Ishikawa (cell line): ENCODE results near the gene KIF19.
A peak's percentile ranks its signal among the peaks of the same experiment; 100 is the strongest.

Experiments used
- CEBPB ChIP-seq: IDR thresholded peaks from 2 replicates; pipeline ENCODE4 v1.6.1; 2012
- CREB1 ChIP-seq: IDR thresholded peaks from 2 replicates; pipeline ENCODE4 v1.6.1; 2012; ENCODE audit warnings: low read depth
- EGR1 ChIP-seq: IDR thresholded peaks from 2 replicates; pipeline ENCODE4 v1.6.1; 2012
- EP300 ChIP-seq: IDR thresholded peaks from 2 replicates; pipeline ENCODE4 v1.6.1; 2012; ENCODE audit warnings: borderline replicate concordance
- FOXM1 ChIP-seq: IDR thresholded peaks from 2 replicates; pipeline ENCODE4 v1.6.1; 2012; ENCODE audit warnings: low read depth, borderline replicate concordance
- MAX ChIP-seq: IDR thresholded peaks from 2 replicates; pipeline ENCODE4 v1.6.1; 2012
- NFIC ChIP-seq: IDR thresholded peaks from 2 replicates; pipeline ENCODE4 v1.6.1; 2012
- RAD21 ChIP-seq: IDR thresholded peaks from 2 replicates; pipeline ENCODE4 v1.6.1; 2012; ENCODE audit warnings: low read depth
- REST ChIP-seq: IDR thresholded peaks from 2 replicates; pipeline ENCODE4 v1.6.1; 2012; ENCODE audit warnings: low read depth, mild to moderate bottlenecking
- TAF1 ChIP-seq: IDR thresholded peaks from 2 replicates; pipeline ENCODE4 v1.6.1; 2012; ENCODE audit warnings: low read depth, mild to moderate bottlenecking
- TCF12 ChIP-seq: IDR thresholded peaks from 2 replicates; pipeline ENCODE4 v1.6.1; 2012; ENCODE audit warnings: low read depth
- TEAD4 ChIP-seq: IDR thresholded peaks from 2 replicates; pipeline ENCODE4 v1.6.1; 2012
- USF1 ChIP-seq: IDR thresholded peaks from 2 replicates; pipeline ENCODE4 v1.6.1; 2012
- YY1 ChIP-seq: IDR thresholded peaks from 2 replicates; pipeline ENCODE4 v1.6.1; 2012; ENCODE audit warnings: low read depth
- ZBTB7A ChIP-seq: IDR thresholded peaks from 2 replicates; pipeline ENCODE4 v1.6.1; 2012; ENCODE audit warnings: low read depth

The KIF19 gene

GRCh38 chr17:74362810-74363498 lies 36.9 kb downstream of the KIF19 start:
- TF ChIP-seq NFIC (no peak), YY1 (no peak), ZBTB7A (no peak), CREB1 (no peak), MAX (no peak), USF1 (no peak), TEAD4 (no peak), TAF1 (no peak), FOXM1 (no peak), EP300 (no peak), CEBPB (no peak), TCF12 (no peak)

GRCh38 chr17:74367206-74367605 lies 41.2 kb downstream of the KIF19 start, which contains the start of gene GPR142:
Gene GPR142 (plus strand): TSS chr17:74367506. CDS start chr17:74369541, 2,035 bp downstream.
- no peak for TF ChIP-seq EP300

- no peak for TF ChIP-seq ZBTB7A
- TF ChIP-seq MAX = no peak
- TF ChIP-seq RAD21 = peak; percentile 81
Observed at GRCh38 chr17:74368341-74369081, 42.5 kb downstream of the KIF19 start.

DNA sequence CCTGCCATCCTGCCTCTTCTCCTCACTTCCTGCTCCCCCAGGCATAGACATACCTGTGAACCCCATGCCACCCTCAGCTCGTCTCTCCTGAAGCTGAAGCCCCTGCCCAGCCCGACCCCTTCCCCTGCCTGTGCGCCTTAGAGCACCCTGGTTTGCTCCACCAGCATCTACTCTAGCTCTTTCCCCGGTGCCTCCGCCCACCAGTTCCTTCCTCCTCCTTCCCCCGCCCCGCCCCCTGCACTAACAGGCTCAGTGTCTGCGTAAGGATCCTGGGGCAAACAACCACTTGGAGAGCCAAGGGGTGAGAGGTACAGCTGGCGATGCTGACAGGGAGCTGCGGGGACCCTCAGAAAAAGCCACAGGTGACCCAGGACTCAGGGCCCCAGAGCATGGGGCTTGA lies 43.2 kb downstream of the KIF19 start:
- TF ChIP-seq TAF1 (no peak), EP300 (no peak), ZBTB7A (no peak), NFIC (no peak), USF1 (no peak)

DNA sequence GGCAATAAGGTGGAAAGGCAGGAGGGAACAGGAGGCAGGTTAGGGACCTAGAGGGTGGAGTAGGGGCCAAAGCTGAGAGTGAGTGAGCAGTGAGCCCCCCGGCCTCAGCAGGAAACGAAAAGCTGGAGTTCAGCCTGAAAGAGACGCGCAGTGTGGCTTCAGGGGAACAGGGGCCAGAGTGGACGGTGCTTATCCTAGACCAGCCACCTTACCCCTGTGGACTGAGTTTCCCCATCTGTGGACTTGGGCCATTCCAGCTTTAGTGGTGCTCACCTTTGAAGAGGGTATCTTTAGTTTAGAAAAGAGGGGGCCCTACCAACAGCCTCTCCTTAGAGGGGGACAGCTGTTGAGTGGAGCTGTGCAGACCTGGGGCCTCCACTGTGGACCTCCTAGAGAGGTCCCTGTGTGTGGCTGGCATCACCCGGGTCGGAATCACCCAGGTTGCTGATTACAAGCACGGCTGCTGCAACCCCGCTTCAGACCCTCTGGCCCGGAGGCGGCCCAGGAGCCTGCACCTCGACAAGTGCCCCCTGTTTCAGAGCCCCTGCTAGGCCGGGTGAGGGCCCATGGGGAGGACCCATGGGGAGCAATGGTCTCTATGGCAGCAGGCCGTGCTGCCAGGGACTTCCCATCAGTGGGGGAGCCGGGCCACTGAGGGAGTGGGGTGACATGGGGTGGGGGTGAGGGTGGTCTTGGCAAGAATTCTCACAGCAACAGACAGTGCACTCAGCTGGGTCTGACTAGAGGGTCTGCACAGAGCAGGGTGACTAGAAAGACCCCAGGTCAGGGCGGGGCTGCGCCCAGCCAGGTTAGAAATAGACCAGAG lies 43.9 kb downstream of the KIF19 start:
- TF ChIP-seq CREB1 (no peak), REST (no peak), FOXM1 (no peak), USF1 (no peak), EGR1 (no peak), TEAD4 (no peak), YY1 (no peak), RAD21 (no peak), ZBTB7A (no peak), EP300 (no peak), TAF1 (no peak), NFIC (no peak), CEBPB (no peak), MAX (no peak), TCF12 (no peak)

DNA sequence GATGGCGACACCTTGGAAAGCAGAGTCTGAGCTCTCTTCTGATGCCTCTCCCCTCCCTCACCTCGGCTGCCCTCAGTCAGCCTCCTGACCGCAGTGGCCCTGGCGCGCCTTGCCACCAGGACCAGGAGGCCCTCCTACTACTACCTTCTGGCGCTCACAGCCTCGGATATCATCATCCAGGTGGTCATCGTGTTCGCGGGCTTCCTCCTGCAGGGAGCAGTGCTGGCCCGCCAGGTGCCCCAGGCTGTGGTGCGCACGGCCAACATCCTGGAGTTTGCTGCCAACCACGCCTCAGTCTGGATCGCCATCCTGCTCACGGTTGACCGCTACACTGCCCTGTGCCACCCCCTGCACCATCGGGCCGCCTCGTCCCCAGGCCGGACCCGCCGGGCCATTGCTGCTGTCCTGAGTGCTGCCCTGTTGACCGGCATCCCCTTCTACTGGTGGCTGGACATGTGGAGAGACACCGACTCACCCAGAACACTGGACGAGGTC lies 45.7 kb downstream of the KIF19 start:
- no peak for TF ChIP-seq ZBTB7A
- no peak for TF ChIP-seq YY1

GRCh38 chr17:74372426-74372825 lies 46.4 kb downstream of the KIF19 start:
- TF ChIP-seq ZBTB7A (no peak), NFIC (no peak), TCF12 (no peak), EP300 (no peak), RAD21 (no peak), REST (no peak), MAX (no peak), CREB1 (no peak), CEBPB (no peak), YY1 (no peak), TEAD4 (no peak)
